B cell (primary cell): ENCODE results near the gene XPO6. TPM values are rescaled to one million over a fixed set of nuclear protein-coding genes. Genes with fewer than 3 reads are reported as not detected.
A peak's percentile ranks its signal among the peaks of the same experiment; 100 is the strongest.

ENCODE experiments used
- ATAC-seq: fragments of 200-7000 bp; cut with Tn5 transposase; one replicate; pipeline ENCODE4 v1.10.0; 2021; ENCODE audit warnings: low read depth, mild to moderate bottlenecking, moderate number of reproducible peaks, moderate library complexity
- CTCF ChIA-PET: fragments of 350-600 bp; sonication (Branson Sonifier 250); formaldehyde crosslinking; loops from one replicate; lab custom pipeline; 2021; ENCODE audit warnings: antibody characterized with exemption, inconsistent platforms; lab: Charles Lee
- POLR2A ChIA-PET: fragments of 350-600 bp; sonication (Branson Sonifier 250); formaldehyde crosslinking; loops from one replicate; lab custom pipeline; 2021; ENCODE audit warnings: antibody characterized with exemption; lab: Charles Lee
- DNase-seq: peaks from one replicate; pipeline ENCODE4 v3.0.0; 2013
- H2AFZ ChIP-seq: 2 replicates; pipeline ENCODE4 v1.6.1; 2012; ENCODE audit warnings: mild to moderate bottlenecking, low read depth, low read length; ENCODE audit not compliant: insufficient read depth, poor library complexity, severe bottlenecking
- H3K27ac ChIP-seq, 2 donors: 1 replicate in 1 of 2; 2 replicates in 1 of 2; pipeline ENCODE4 v1.5.1; 2012 to 2013; ENCODE audit warnings: low read length in 2 of 2, mild to moderate bottlenecking in 2 of 2, moderate library complexity in 1 of 2
- H3K27me3 ChIP-seq, 4 experiments: fragments of 200-600 bp in 1 of 4; sonication (generic) in 1 of 4; replicated peaks in 1 of 4; 1 replicate in 2 of 4; 2 replicates in 2 of 4; pipeline versions ENCODE4 v1.6.1 to v1.7.0; 2013 to 2016; ENCODE audit warnings: low read length in 3 of 4, mild to moderate bottlenecking in 2 of 4, mixed read lengths in 1 of 4, moderate library complexity in 1 of 4; ENCODE audit not compliant: insufficient read depth in 4 of 4, control insufficient read depth in 3 of 4; ENCODE audit errors: control extremely low read depth in 1 of 4
- H3K36me3 ChIP-seq, 2 experiments: replicated peaks in 1 of 2; 1 replicate in 1 of 2; 2 replicates in 1 of 2; pipeline versions ENCODE4 v1.6.1 to v1.7.1; 2013; ENCODE audit warnings: low read length in 1 of 2; ENCODE audit not compliant: insufficient read depth in 2 of 2, control insufficient read depth in 1 of 2; ENCODE audit errors: control extremely low read depth in 1 of 2, extremely low read depth in 1 of 2
- H3K4me1 ChIP-seq, 2 donors: fragments of 200-600 bp in 1 of 2; sonication (generic) in 1 of 2; 1 replicate in 1 of 2; 2 replicates in 1 of 2; pipeline versions ENCODE4 v1.5.1 to v1.6.1; 2013 to 2017; ENCODE audit warnings: low read length in 2 of 2; ENCODE audit not compliant: control insufficient read depth in 2 of 2, insufficient read depth in 2 of 2
- H3K4me2 ChIP-seq: replicated peaks from 2 replicates; pipeline ENCODE3; 2012; ENCODE audit warnings: mild to moderate bottlenecking, low read depth, low read length; ENCODE audit not compliant: poor library complexity, severe bottlenecking
- H3K4me3 ChIP-seq, 5 experiments: fragments of 200-600 bp in 1 of 5; sonication (generic) in 1 of 5; 1 replicate in 3 of 5; 2 replicates in 2 of 5; pipeline versions ENCODE4 v1.5.1 to v1.7.0; 2011 to 2016; ENCODE audit warnings: low read length in 4 of 5, mild to moderate bottlenecking in 4 of 5, low read depth in 2 of 5, control low read depth in 1 of 5, moderate library complexity in 1 of 5; ENCODE audit not compliant: insufficient read depth in 1 of 5; ENCODE audit errors: control extremely low read depth in 1 of 5, extremely low read depth in 1 of 5
- H3K79me2 ChIP-seq: fragments of 200-600 bp; sonication (generic); one replicate; pipeline ENCODE4 v1.6.0; 2016; ENCODE audit warnings: low read length; ENCODE audit not compliant: control insufficient read depth, insufficient read depth
- H3K9ac ChIP-seq: fragments of 200-600 bp; sonication (generic); 2 replicates; pipeline ENCODE4 v1.6.1; 2017; ENCODE audit warnings: mild to moderate bottlenecking, low read length, moderate library complexity
- H3K9me3 ChIP-seq, 3 donors: one replicate each; pipeline versions ENCODE4 v1.6.1 to v1.7.1; 2013; ENCODE audit warnings: low read length in 2 of 3; ENCODE audit not compliant: control insufficient read depth in 2 of 3, insufficient read depth in 1 of 3; ENCODE audit errors: control extremely low read depth in 1 of 3
- H4K20me1 ChIP-seq: 2 replicates; pipeline ENCODE4 v1.6.0; 2012; ENCODE audit warnings: mild to moderate bottlenecking, low read length; ENCODE audit not compliant: insufficient read depth, control insufficient read depth, poor library complexity, severe bottlenecking
- H3K27ac Mint-ChIP-seq: one replicate; pipeline ENCODE4 v1.8.0; 2021; ENCODE audit warnings: mixed read lengths
- H3K27me3 Mint-ChIP-seq: one replicate; pipeline ENCODE4 v1.8.0; 2021; ENCODE audit warnings: mixed read lengths
- H3K4me1 Mint-ChIP-seq: one replicate; pipeline ENCODE4 v1.8.0; 2021; ENCODE audit warnings: mixed read lengths
- H3K4me3 Mint-ChIP-seq: one replicate; pipeline ENCODE4 v1.8.0; 2021; ENCODE audit warnings: mixed read lengths
- H3K9me3 Mint-ChIP-seq: one replicate; pipeline ENCODE4 v1.8.0; 2022; ENCODE audit warnings: mixed read lengths; ENCODE audit not compliant: insufficient read depth
- CTCF ChIP-seq: fragments of 200-600 bp; IDR thresholded peaks from one replicate; pipeline ENCODE4 v1.8.0; 2022; ENCODE audit warnings: antibody characterized with exemption, mild to moderate bottlenecking
- EZH2 ChIP-seq: IDR thresholded peaks from 2 replicates; pipeline ENCODE4 v1.6.1; 2012; ENCODE audit warnings: borderline replicate concordance, low read depth, mild to moderate bottlenecking, moderate library complexity, low read length; ENCODE audit not compliant: insufficient read depth, poor library complexity, severe bottlenecking
- WGBS: methylation state at CpG from one replicate; pipeline ENCODE4 v1.1.5; 2013; ENCODE audit warnings: missing lambda C conversion rate; ENCODE audit not compliant: insufficient coverage; 5-methylcytosine and 5-hydroxymethylcytosine counted together
- intact Hi-C: fragments of 100-400 bp; cut with micrococcal nuclease; formaldehyde crosslinking; loops from one replicate; pipeline ENCODE4 v1.10.0; 2022
- polyA plus RNA-seq: library from polyadenylated mRNA; depleted of rRNA; stranded (reverse); fragments of >200 nt; gene quantifications from 2 replicates; pipeline ENCODE4 v1.2.3, GENCODE V29; 2012
- total RNA-seq, 2 donors: library from RNA; stranded (reverse); fragments of 120-200 nt in 1 of 2; gene quantifications; 1 replicate in 1 of 2; 2 replicates in 1 of 2; pipeline versions ENCODE4 v1.2.3 to v1.2.4, GENCODE V29; 2013 to 2022

The XPO6 gene
- total and polyA plus RNA-seq, 2 donors (not counting 1 experiment from before 2014, with no cell fraction given): 259 to 303 TPM

GRCh38 chr16:28185696-28186095 is 26.1 kb downstream of the XPO6 start:
- no peak overlapping the region for H3K4me3 ChIP-seq
- no peak overlapping the region for H3K9ac ChIP-seq
- peaks cover 0 to 1% (median 0%) of the 10 kb centered on the region in 3 donors for H3K9me3 ChIP-seq
- intact Hi-C loops: no loop called here
- no peaks in the 10 kb centered on the region for H3K27me3 ChIP-seq
- H4K20me1 ChIP-seq: no peaks in the 10 kb centered on the region
- H3K4me1 ChIP-seq: peaks cover 70 to 79% of the 10 kb centered on the region in 2 donors
- H3K36me3 ChIP-seq: peaks cover 5 to 11% of the 10 kb centered on the region in 2 experiments
- Mint-ChIP-seq H3K4me1 (peaks cover 88% of the 10 kb centered on the region), H3K27ac (peak overlapping the region; percentile 77), H3K4me3 (peak overlapping the region; percentile 30), H3K27me3 (no peaks in the 10 kb centered on the region), H3K9me3 (peaks cover 2% of the 10 kb centered on the region)
- H3K79me2 ChIP-seq: peaks cover 93% of the 10 kb centered on the region
- CTCF ChIA-PET: interaction anchor here (0.6 to 1.6 kb wide), 3 partner anchors 17 to 54 kb away, joined by 3 to 4 read pairs (median 3); no protein-coding TSS in a partner anchor
- no peak overlapping the region for H2AFZ ChIP-seq
- peak overlapping the region in 1 of 2 donors; percentile 93 for H3K27ac ChIP-seq
- no peak overlapping the region for H3K4me2 ChIP-seq
- DNase-seq (no peak), ATAC-seq (no peak)
- POLR2A ChIA-PET: no interaction called here
- WGBS: 100% methylated on average over 1 of the region's 1 CpG
- no peak for TF ChIP-seq CTCF

- peaks cover 1% of the 10 kb centered on the region for H4K20me1 ChIP-seq
- peak overlapping the region; percentile 28 for H3K27ac Mint-ChIP-seq
- no peak overlapping the region for H2AFZ ChIP-seq
- DNase-seq (no peak), ATAC-seq (no peak)
- H3K4me1 ChIP-seq: peaks cover 70 to 80% of the 10 kb centered on the region in 2 donors
- H3K4me2 ChIP-seq: no peak overlapping the region
- no peak overlapping the region for H3K4me3 Mint-ChIP-seq
- no peaks in the 10 kb centered on the region for H3K27me3 Mint-ChIP-seq
- TF ChIP-seq CTCF: no peak
- TF ChIP-seq EZH2: no peak
- H3K9ac ChIP-seq: no peak overlapping the region
- POLR2A ChIA-PET: no interaction called here
- no peaks in the 10 kb centered on the region for H3K27me3 ChIP-seq
- WGBS: no CpG with 5 or more reads among the region's 2 CpGs
- peaks cover 0 to 1% (median 0%) of the 10 kb centered on the region in 3 donors for H3K9me3 ChIP-seq
- H3K27ac ChIP-seq: peak overlapping the region in 1 of 2 donors; percentile 90
- peaks cover 93% of the 10 kb centered on the region for H3K79me2 ChIP-seq
- intact Hi-C loops: no loop called here
- peaks cover 2% of the 10 kb centered on the region for H3K9me3 Mint-ChIP-seq
- H3K36me3 ChIP-seq: peaks cover 6 to 9% of the 10 kb centered on the region in 2 experiments
- H3K4me3 ChIP-seq: no peak overlapping the region
- CTCF ChIA-PET: interaction anchor here (1.2 to 1.6 kb wide), 2 partner anchors 18 to 26 kb away, joined by 3 to 4 read pairs; no protein-coding TSS in a partner anchor
- H3K4me1 Mint-ChIP-seq: peaks cover 88% of the 10 kb centered on the region
Measured at GRCh38 chr16:28184625-28185024, 27.1 kb downstream of the XPO6 start.
